Activated naive CD4-positive, alpha-beta T cell treated with anti-CD3 and anti-CD28 coated beads, Interleukin-2, amount 10 ng/mL, durations not matched to agents 7 days and 5 days (primary cell): ENCODE results near the gene ARSJ.
"Not testable (repeated sequence)": the region's sequence is repeated elsewhere in the genome, so short reads cannot be mapped to it uniquely, and the experiment has no call there.

ENCODE experiments used
- CTCF ChIA-PET: fragments of 350-600 bp; sonication (Branson Sonifier 250); formaldehyde crosslinking; loops from one replicate; lab custom pipeline; 2021; ENCODE audit warnings: antibody characterized with exemption; lab: Charles Lee
- DNase-seq: peaks from one replicate; pipeline ENCODE4 v3.0.0-alpha.2; 2020
- H3K27ac Mint-ChIP-seq: one replicate; pipeline ENCODE4 v1.8.0; 2021; ENCODE audit warnings: mild to moderate bottlenecking, moderate library complexity, mixed read lengths
- H3K27me3 Mint-ChIP-seq: one replicate; pipeline ENCODE4 v1.8.0; 2021; ENCODE audit warnings: mild to moderate bottlenecking, mixed read lengths
- H3K36me3 Mint-ChIP-seq: one replicate; pipeline ENCODE4 v1.8.0; 2021; ENCODE audit warnings: mixed read lengths
- H3K4me1 Mint-ChIP-seq: one replicate; pipeline ENCODE4 v1.8.0; 2021; ENCODE audit warnings: mixed read lengths
- H3K4me3 Mint-ChIP-seq: one replicate; pipeline ENCODE4 v1.8.0; 2021; ENCODE audit warnings: mild to moderate bottlenecking, moderate library complexity, mixed read lengths
- H3K9me3 Mint-ChIP-seq: one replicate; pipeline ENCODE4 v1.8.0; 2021; ENCODE audit warnings: mixed read lengths

The ARSJ gene

DNA sequence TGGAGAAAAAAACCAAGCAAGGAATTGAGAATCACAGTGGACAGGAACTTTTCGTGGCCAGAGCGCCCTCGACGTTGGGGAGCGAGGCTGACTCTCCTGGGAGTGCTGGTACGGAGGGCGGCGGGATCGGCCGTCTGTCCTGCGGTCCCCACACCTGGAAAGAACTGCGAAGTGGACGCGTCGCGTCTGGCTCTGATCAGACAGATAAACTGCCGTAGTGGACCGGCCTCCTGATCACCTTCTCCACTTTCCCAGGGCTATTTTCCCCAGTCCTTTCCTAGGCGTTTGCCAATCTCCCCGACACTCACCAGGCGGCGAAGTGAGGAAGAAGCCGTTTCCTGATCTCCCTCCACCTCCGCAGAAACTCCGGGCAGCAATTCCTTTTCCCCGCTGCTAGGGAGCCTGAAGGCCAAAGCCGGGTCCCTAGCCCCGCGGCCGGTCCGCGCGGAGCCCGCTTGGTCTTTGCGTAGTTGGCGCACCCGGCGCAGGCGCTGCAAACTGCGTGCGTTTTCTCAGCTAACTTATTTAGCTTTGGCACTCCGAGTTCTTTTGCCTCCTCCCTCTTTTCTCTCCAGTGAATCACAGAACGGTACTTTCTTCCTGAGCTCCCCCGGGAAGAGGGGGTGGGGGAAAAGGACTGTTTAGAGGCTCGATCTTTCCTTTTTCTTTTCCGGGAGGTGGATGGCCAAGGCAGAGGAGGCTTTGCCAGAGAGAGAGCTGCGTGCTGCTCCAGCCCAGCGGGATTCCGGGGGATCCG lies at the start of gene ARSJ:
ARSJ (minus strand) TSS at position 500 of the 757 bp plus-strand sequence. CDS start 813 bp downstream, outside the sequence.
- DNase-seq, result no peak
- Mint-ChIP-seq H3K36me3 (no peaks in the 10 kb centered on the region), H3K4me1 (peaks cover 17% of the 10 kb centered on the region), H3K9me3 (no peaks in the 10 kb centered on the region), H3K27me3 (peaks cover 30% of the 10 kb centered on the region), H3K27ac (no peak within 1 kb of the TSS), H3K4me3 (peak within 1 kb of the TSS; percentile 56)
- CTCF ChIA-PET, result no interaction called here

DNA sequence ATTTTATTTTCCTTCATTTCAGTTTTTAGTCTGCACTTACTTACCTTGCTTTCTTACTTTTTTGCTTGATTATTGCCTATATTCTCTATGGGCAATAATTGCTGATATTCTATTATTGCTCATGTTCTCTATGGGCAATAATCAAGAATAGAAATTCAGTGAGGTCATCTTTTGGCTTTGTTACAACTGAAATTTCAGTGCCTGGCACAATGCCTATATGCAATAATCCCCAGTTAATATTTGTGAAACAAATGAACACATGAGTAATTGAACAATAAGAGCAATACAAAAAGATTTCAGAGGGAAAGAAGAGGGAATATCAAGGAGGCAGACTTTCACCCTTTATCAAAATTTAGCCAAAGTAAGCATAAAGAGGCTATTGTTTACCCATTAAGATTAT lies 48.6 kb upstream of the ARSJ start:
- Mint-ChIP-seq H3K36me3 (no peaks in the 10 kb centered on the region), H3K27me3 (peaks cover 5% of the 10 kb centered on the region), H3K9me3 (no peaks in the 10 kb centered on the region), H3K27ac (no peak overlapping the region), H3K4me3 (no peak overlapping the region), H3K4me1 (no peaks in the 10 kb centered on the region)
- DNase-seq, result no peak
- CTCF ChIA-PET, result no interaction called here

DNA sequence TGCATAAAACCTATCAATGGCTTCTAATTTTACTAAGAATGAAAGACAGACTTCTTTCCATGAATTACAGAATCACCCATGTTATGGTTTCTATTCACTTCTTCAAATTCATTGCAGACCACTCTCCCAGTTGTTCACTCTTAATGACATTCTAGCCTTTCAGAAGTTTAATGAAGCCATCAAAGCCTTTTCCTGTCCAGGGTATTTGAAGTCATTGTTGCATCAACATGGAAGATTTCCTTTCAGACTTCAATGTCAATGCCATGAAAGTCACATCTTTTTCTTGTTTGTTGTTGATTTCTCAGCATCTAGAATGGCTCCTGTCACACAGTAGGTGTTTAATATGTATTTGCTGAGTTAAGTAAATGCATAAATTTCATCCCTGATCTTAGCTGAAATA lies 48.1 kb upstream of the ARSJ start:
- no peak for DNase-seq
- no peaks in the 10 kb centered on the region for H3K4me1 Mint-ChIP-seq
- CTCF ChIA-PET, result no interaction called here
- H3K27me3 Mint-ChIP-seq, result peaks cover 5% of the 10 kb centered on the region
- H3K4me3 Mint-ChIP-seq, result no peak overlapping the region
- H3K27ac Mint-ChIP-seq, result no peak overlapping the region
- no peaks in the 10 kb centered on the region for H3K36me3 Mint-ChIP-seq
- H3K9me3 Mint-ChIP-seq, result no peaks in the 10 kb centered on the region

DNA sequence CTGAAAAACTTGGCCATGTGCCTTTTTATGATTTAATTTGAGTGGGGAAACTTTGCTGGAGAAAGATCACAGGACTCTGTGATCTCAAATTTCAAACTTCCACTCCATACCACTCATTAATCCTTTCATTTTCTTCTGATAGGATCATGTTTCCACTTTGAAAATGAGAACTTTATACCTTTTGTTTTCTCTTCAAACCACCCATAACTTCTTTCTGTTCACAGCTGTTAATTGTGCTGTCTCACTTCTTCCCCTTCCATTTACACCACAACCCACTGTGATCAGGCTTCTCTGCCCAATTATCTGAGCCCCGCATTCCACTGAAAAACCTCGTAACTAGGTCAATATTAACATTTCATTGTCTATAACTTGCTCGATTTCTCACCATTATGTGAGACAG lies 47.0 kb upstream of the ARSJ start:
- Mint-ChIP-seq H3K36me3 (no peaks in the 10 kb centered on the region), H3K27ac (no peak overlapping the region), H3K9me3 (no peaks in the 10 kb centered on the region), H3K27me3 (no peaks in the 10 kb centered on the region), H3K4me3 (no peak overlapping the region), H3K4me1 (no peaks in the 10 kb centered on the region)
- CTCF ChIA-PET, result no interaction called here
- no peak for DNase-seq

DNA sequence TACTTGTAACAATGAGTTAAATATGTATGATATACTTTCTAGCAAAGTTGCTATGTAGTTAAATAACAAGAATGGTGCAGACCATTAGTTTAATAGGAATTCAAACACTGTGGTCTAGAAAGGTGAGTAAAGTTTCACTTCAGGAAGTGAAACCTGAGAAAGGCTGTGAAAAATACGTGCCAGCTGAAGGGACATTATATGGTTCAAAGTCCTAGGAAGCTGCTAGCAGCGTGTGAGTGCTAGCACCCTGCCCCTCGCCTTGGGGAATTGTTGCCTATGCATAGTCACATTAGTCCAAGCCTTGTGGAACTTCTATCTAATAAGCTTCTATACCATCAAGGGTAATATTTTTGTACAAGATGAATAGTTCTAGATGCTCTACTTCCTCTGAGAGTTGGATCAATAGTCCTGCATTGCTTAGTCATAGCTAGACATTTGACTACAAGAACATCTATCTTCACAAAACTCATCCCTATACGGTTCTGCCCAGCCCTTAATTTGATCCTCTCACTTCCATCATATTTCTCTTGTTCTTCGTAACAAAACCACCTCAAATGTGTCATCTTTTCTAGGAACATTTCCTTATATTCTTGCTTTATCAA lies 45.8 kb upstream of the ARSJ start:
- Mint-ChIP-seq H3K27me3 (no peaks in the 10 kb centered on the region), H3K36me3 (no peaks in the 10 kb centered on the region), H3K4me3 (no peak overlapping the region), H3K27ac (no peak overlapping the region), H3K4me1 (no peaks in the 10 kb centered on the region), H3K9me3 (no peaks in the 10 kb centered on the region)
- DNase-seq, result no peak
- CTCF ChIA-PET, result no interaction called here

DNA sequence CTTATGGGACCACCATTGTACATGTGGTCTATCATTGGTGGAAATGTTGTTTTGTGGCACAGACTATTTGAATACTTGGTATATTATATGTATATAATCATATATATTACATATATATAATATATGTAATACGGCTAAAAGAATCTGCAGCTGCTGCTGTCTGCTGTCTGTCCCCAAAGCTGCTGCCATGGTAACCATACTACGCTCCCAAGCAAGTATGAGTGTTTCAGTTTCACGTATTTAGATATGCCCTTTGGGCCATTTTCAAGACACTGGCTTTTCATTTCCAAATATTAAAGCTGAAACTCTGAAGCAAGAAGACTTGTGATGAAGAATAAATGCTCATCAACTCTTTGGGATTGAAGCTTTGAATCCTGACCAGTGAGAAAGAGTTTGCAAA lies 42.0 kb upstream of the ARSJ start:
- DNase-seq, result no peak
- Mint-ChIP-seq H3K36me3 (no peaks in the 10 kb centered on the region), H3K4me3 (no peak overlapping the region), H3K27me3 (no peaks in the 10 kb centered on the region), H3K4me1 (no peaks in the 10 kb centered on the region), H3K27ac (no peak overlapping the region), H3K9me3 (no peaks in the 10 kb centered on the region)
- CTCF ChIA-PET, result no interaction called here

DNA sequence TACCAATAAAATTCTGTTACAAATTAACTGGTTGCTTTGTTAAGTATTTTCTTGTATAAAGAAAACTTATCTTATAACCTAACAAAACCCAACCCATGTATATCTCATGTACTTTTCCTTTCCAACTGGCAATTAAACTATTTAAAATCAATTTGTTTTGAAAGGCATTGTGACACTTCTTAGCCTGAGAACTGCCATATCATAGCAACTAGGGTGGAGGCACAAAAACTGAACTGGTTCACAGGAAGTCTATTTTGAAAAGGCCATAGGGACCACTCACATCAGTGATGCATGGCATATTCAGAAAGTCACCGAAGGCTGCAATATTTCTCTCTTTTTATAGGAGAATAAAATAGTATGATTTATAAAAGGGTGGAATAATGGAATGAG lies 40.5 kb upstream of the ARSJ start:
- no peaks in the 10 kb centered on the region for H3K27me3 Mint-ChIP-seq
- H3K36me3 Mint-ChIP-seq, result no peaks in the 10 kb centered on the region

DNA sequence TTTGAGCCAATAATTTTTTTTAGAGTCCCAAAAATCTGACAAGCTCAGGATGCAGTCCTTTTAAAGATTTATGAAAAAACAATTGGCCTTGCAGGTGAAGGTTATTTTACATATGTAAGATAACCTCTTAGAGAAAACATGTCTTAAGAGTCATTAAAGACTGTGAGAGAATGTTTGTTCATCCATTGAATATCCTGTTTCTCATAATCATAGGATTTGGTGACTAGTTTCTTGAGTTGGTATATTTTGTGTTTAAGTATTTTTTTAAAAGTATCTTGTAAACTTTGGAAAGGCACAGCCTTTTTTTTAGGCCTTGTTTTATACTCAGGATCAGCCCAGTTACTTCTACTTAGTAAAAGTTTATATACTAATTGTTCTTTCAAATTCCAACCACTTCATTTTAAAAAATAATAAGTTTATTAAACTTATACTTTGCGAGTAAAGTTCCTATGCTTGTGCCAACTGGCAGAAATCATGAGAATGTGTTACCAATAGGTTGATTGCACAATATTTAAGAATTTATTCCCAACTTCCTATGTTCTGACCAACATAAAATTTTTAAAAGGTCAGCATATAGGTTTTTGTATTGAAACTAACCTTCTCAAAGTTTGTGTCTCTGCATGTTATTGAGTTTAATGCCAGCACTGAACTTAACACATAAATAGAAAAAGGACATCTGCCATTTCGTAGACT lies 40.0 kb upstream of the ARSJ start:
- no peak overlapping the region for H3K27ac Mint-ChIP-seq
- CTCF ChIA-PET, result no interaction called here
- no peak for DNase-seq
- H3K9me3 Mint-ChIP-seq, result no peaks in the 10 kb centered on the region
- no peaks in the 10 kb centered on the region for H3K36me3 Mint-ChIP-seq
- no peaks in the 10 kb centered on the region for H3K27me3 Mint-ChIP-seq
- H3K4me1 Mint-ChIP-seq, result no peaks in the 10 kb centered on the region
- no peak overlapping the region for H3K4me3 Mint-ChIP-seq

More for the DNA sequence above, 40.5 kb upstream of the ARSJ start:
- no peak for DNase-seq
- H3K27ac Mint-ChIP-seq, result no peak overlapping the region
- H3K4me1 Mint-ChIP-seq, result no peaks in the 10 kb centered on the region
- no peaks in the 10 kb centered on the region for H3K9me3 Mint-ChIP-seq
- CTCF ChIA-PET, result no interaction called here
- H3K4me3 Mint-ChIP-seq, result no peak overlapping the region

DNA sequence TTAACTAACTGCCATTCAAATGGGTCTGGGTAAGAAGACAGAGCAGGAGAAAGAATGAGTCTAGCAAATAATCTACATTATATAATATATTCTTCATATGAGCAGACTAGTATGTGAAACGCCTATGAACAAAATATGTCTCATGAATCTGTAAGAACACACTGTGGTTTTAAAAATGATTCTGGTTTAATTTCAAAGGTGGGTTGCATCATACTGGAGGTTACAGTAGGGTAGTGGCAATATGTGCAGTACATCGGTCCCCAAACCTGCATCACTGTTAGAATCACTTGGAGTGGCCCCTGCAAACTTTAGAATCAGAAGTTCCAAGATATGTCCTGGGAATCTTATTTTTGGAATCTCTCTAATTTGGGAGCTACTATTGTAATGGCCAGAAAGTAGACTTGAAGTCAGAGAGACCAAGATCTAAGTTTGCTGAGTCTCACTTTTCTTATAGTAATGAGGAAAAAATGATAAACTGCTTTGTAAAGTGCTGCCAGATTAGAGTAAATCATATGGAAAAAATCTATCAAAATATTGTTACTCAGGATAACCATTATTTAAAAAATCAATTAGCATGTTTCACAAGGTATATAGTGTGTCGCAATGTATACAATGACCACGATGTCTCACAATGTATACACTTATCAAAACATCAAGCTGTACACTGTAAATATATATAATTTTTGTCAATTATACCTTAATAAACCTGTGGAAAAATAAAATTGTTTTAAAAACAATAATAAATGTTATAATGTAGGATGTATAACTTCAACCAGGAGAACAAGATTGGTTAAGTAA lies 37.9 kb upstream of the ARSJ start:
- Mint-ChIP-seq H3K27ac (no peak overlapping the region), H3K36me3 (no peaks in the 10 kb centered on the region), H3K27me3 (no peaks in the 10 kb centered on the region), H3K4me3 (no peak overlapping the region), H3K4me1 (no peaks in the 10 kb centered on the region), H3K9me3 (no peaks in the 10 kb centered on the region)
- CTCF ChIA-PET, result no interaction called here
- no peak for DNase-seq

DNA sequence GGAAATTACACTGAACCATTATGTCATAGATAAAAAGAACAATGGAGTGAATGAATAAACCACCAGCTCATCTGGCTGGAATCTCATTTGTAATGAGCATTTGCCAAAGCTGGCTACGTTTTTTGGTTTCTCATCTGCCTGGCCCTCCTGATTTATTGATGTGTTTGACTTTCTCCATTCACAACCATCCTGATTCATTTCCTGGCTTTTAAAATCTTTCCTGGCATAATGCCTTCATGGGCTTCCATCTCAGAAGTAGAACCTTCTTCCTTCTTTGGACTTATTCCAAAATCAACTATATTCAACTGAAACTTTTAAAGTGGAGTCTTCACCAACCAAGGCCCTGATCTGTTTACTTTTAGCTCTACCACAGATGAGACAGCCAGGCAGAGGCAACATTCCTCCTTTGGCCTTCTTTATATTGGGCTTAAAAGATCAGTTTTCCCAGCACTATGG lies 36.0 kb upstream of the ARSJ start:
- Mint-ChIP-seq H3K4me1 (no peaks in the 10 kb centered on the region), H3K9me3 (no peaks in the 10 kb centered on the region), H3K27ac (no peak overlapping the region), H3K36me3 (no peaks in the 10 kb centered on the region), H3K27me3 (no peaks in the 10 kb centered on the region), H3K4me3 (no peak overlapping the region)
- CTCF ChIA-PET, result interaction anchor here (0.7 kb wide), 1 partner anchor 379 kb away, joined by 3 read pairs; no protein-coding TSS in a partner anchor
- no peak for DNase-seq

DNA sequence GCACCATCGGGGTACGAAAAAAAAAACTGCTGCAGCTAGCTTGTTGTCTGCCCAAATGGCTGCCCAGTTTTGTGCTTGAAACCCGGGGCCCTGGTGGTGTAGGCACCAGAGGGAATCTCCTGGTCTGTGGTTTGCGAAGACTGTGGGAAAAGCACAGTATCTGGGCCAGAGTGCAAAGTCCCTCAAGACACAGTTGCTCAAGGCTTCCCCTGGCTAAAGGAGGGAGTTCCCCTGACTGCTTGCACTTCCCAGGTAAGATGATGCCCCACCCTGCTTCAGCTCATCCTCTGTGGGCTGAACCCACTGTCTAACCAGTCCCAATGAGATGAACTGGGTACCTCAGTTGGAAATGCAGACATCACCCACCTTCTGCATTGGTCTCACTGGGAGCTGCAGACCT lies 33.8 kb upstream of the ARSJ start:
- DNase-seq, CTCF ChIA-PET, H3K9me3 Mint-ChIP-seq, H3K36me3 Mint-ChIP-seq, H3K4me3 Mint-ChIP-seq, H3K27me3 Mint-ChIP-seq, H3K4me1 Mint-ChIP-seq, H3K27ac Mint-ChIP-seq: not testable (repeated sequence)

DNA sequence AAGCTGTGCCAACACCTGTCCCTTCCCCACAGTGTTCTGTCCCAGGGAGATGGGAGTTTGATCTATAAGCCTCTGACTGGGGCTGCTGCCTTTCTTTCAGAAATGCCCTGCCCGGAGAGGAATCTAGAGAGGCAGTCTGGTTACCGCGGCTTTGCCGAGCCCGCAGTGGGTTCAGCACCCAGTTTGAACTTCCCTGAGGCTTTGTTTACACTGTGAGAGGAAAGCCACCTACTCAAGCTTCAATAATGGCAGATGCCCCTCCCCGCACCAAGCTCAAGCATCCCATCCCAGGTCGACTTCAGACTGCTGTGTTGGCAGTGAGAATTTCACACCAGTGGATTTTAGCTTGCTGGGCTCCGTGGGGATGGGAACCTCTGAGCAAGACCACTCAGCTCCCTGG lies 33.3 kb upstream of the ARSJ start:
- H3K4me3 Mint-ChIP-seq, result no peak overlapping the region
- no peaks in the 10 kb centered on the region for H3K9me3 Mint-ChIP-seq
- no peak overlapping the region for H3K27ac Mint-ChIP-seq
- H3K4me1 Mint-ChIP-seq, result no peaks in the 10 kb centered on the region
- no peak for DNase-seq
- no peaks in the 10 kb centered on the region for H3K27me3 Mint-ChIP-seq
- no peaks in the 10 kb centered on the region for H3K36me3 Mint-ChIP-seq
- CTCF ChIA-PET, result no interaction called here

DNA sequence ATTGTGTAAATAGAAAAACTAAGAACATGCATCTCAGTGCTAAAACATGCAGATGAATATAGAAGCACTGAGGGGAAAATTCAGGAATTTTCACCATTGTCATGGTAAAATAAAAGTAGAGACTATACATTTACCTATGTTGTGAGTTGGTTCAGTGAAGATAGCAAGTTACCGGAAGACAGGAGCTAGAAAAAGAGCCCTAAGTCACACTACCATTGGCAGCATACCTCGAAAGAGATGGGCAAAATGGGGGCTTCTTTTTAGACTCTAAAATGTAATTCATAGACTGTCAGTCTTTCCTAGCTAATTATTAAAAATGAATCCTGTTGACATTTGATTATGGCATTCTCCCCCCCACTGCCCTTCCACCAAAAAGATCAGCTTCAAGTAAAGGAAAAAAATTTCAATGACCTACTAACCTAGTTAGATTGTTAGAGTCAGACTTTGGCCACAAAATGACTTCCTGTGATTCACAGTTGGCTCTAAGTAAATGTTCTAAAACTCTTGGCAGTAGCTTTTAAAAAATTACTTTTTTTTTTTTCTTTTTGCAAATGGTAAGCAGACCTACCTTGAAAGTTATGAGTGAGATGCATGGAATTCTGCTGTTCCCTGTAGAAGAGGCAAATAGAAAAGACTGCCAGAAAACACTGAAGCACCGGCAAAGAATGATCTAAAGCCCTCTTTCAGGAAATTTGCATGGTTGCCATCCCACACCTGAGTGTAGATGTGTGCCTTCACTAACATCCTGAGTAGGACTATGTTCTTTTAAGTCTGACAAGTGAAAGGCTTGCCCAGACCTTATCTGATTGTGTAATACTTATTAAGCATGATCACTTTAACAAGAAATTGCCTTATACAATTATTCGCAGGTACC lies 26.4 kb upstream of the ARSJ start:
- Mint-ChIP-seq H3K27me3 (peaks cover 4% of the 10 kb centered on the region), H3K36me3 (no peaks in the 10 kb centered on the region), H3K4me1 (peaks cover 8% of the 10 kb centered on the region), H3K27ac (no peak overlapping the region), H3K4me3 (no peak overlapping the region), H3K9me3 (no peaks in the 10 kb centered on the region)
- CTCF ChIA-PET, result no interaction called here
- DNase-seq, result no peak
